ENCODE data around the gene ZG16. TPM values are rescaled to one million over a fixed set of nuclear protein-coding genes. Genes with fewer than 3 reads are reported as not detected.
"Not testable (repeated sequence)": the region's sequence is repeated elsewhere in the genome, so short reads cannot be mapped to it uniquely, and the experiment has no call there.

Gene ZG16
- total RNA-seq, 2 experiments from 2014 or later: not detected

- Mint-ChIP-seq H3K4me3 (no peak overlapping the region), H3K4me1 (ENCODE audit: low read depth) (peaks cover 38% of the 10 kb centered on the region), H3K27me3 (ENCODE audit: low read depth) (no peaks in the 10 kb centered on the region), H3K36me3 (ENCODE audit: low read depth) (no peaks in the 10 kb centered on the region), H3K27ac (no peak overlapping the region), H3K9me3 (no peaks in the 10 kb centered on the region)
- CTCF ChIA-PET: interaction anchor here (0.6 to 1.2 kb wide), 7 partner anchors 13 to 1572 kb away, joined by 3 to 4 read pairs (median 3); no protein-coding TSS in a partner anchor
- DNase-seq: no peak
- intact Hi-C loops (cut with micrococcal nuclease): no loop called here
Measured at GRCh38 chr16:29756654-29757053, 21.4 kb upstream of the ZG16 start.

- intact Hi-C loops (cut with micrococcal nuclease); DNase-seq; H3K4me3 Mint-ChIP-seq; H3K27ac Mint-ChIP-seq; H3K9me3 Mint-ChIP-seq; H3K36me3 Mint-ChIP-seq (ENCODE audit: low read depth); H3K27me3 Mint-ChIP-seq (ENCODE audit: low read depth): not testable (repeated sequence)
- H3K4me1 Mint-ChIP-seq (ENCODE audit: low read depth): peaks cover 38% of the 10 kb centered on the region
- CTCF ChIA-PET: interaction anchor here (0.6 to 1.2 kb wide), 5 partner anchors 18 to 1573 kb away, joined by 3 to 4 read pairs (median 3); no protein-coding TSS in a partner anchor
Measured at GRCh38 chr16:29757086-29757485, 21.0 kb upstream of the ZG16 start.

- CTCF ChIA-PET: interaction anchor here (0.6 to 1.1 kb wide), 3 partner anchors 26 to 813 kb away, joined by 3 to 4 read pairs (median 3); no protein-coding TSS in a partner anchor
- no peaks in the 10 kb centered on the region for H3K36me3 Mint-ChIP-seq (ENCODE audit: low read depth)
- no peak overlapping the region for H3K4me3 Mint-ChIP-seq
Measured at GRCh38 chr16:29757950-29758466, 20.0 kb upstream of the ZG16 start.

GRCh38 chr16:29760567-29761279 lies 17.3 kb upstream of the ZG16 start:
- Mint-ChIP-seq H3K4me1 (ENCODE audit: low read depth) (peaks cover 28% of the 10 kb centered on the region), H3K9me3 (no peaks in the 10 kb centered on the region), H3K27ac (peak overlapping the region; percentile 54), H3K36me3 (ENCODE audit: low read depth) (no peaks in the 10 kb centered on the region), H3K27me3 (ENCODE audit: low read depth) (no peaks in the 10 kb centered on the region), H3K4me3 (no peak overlapping the region)
- CTCF ChIA-PET: no interaction called here
- intact Hi-C loops (cut with micrococcal nuclease): no loop called here
- no peak for DNase-seq

More at GRCh38 chr16:29757950-29758466, 20.0 kb upstream of the ZG16 start:
- Mint-ChIP-seq H3K4me1 (ENCODE audit: low read depth) (peaks cover 38% of the 10 kb centered on the region), H3K27me3 (ENCODE audit: low read depth) (no peaks in the 10 kb centered on the region), H3K27ac (no peak overlapping the region), H3K9me3 (no peaks in the 10 kb centered on the region)
- no peak for DNase-seq
- intact Hi-C loops (cut with micrococcal nuclease): no loop called here

- H3K9me3 Mint-ChIP-seq; H3K27ac Mint-ChIP-seq; H3K27me3 Mint-ChIP-seq (ENCODE audit: low read depth); CTCF ChIA-PET; H3K36me3 Mint-ChIP-seq (ENCODE audit: low read depth); DNase-seq; intact Hi-C loops (cut with micrococcal nuclease); H3K4me3 Mint-ChIP-seq: not testable (repeated sequence)
- peaks cover 24% of the 10 kb centered on the region for H3K4me1 Mint-ChIP-seq (ENCODE audit: low read depth)
Measured at GRCh38 chr16:29761280-29761651, 16.8 kb upstream of the ZG16 start.

GRCh38 chr16:29761882-29762281 lies 16.2 kb upstream of the ZG16 start:
- no peak overlapping the region for H3K27ac Mint-ChIP-seq
- H3K27me3 Mint-ChIP-seq (ENCODE audit: low read depth): no peaks in the 10 kb centered on the region
- H3K4me1 Mint-ChIP-seq (ENCODE audit: low read depth): peaks cover 18% of the 10 kb centered on the region
- intact Hi-C loops (cut with micrococcal nuclease): no loop called here
- H3K9me3 Mint-ChIP-seq: no peaks in the 10 kb centered on the region
- DNase-seq: no peak
- CTCF ChIA-PET: no interaction called here
- H3K36me3 Mint-ChIP-seq (ENCODE audit: low read depth): no peaks in the 10 kb centered on the region
- no peak overlapping the region for H3K4me3 Mint-ChIP-seq

- Mint-ChIP-seq H3K4me1 (ENCODE audit: low read depth) (peaks cover 8% of the 10 kb centered on the region), H3K27me3 (ENCODE audit: low read depth) (no peaks in the 10 kb centered on the region), H3K36me3 (ENCODE audit: low read depth) (no peaks in the 10 kb centered on the region), H3K4me3 (no peak overlapping the region), H3K27ac (no peak overlapping the region), H3K9me3 (no peaks in the 10 kb centered on the region)
- intact Hi-C loops (cut with micrococcal nuclease): no loop called here
- no peak for DNase-seq
- CTCF ChIA-PET: no interaction called here
Measured at GRCh38 chr16:29763326-29763725, 14.7 kb upstream of the ZG16 start.

GRCh38 chr16:29765167-29766032 lies 12.7 kb upstream of the ZG16 start:
- Mint-ChIP-seq H3K27ac (no peak overlapping the region), H3K4me3 (no peak overlapping the region), H3K9me3 (no peaks in the 10 kb centered on the region), H3K36me3 (ENCODE audit: low read depth) (no peaks in the 10 kb centered on the region), H3K4me1 (ENCODE audit: low read depth) (peaks cover 6% of the 10 kb centered on the region), H3K27me3 (ENCODE audit: low read depth) (no peaks in the 10 kb centered on the region)
- no peak for DNase-seq
- intact Hi-C loops (cut with micrococcal nuclease): no loop called here
- CTCF ChIA-PET: interaction anchor here (0.9 kb wide), 1 partner anchor 65 kb away, joined by 3 read pairs; no protein-coding TSS in a partner anchor

GRCh38 chr16:29766571-29766970 lies 11.5 kb upstream of the ZG16 start:
- CTCF ChIA-PET: interaction anchor here (1.0 kb wide), 1 partner anchor 37 kb away, joined by 3 read pairs; no protein-coding TSS in a partner anchor
- Mint-ChIP-seq H3K4me1 (ENCODE audit: low read depth) (peaks cover 3% of the 10 kb centered on the region), H3K27me3 (ENCODE audit: low read depth) (no peaks in the 10 kb centered on the region), H3K36me3 (ENCODE audit: low read depth) (no peaks in the 10 kb centered on the region), H3K9me3 (no peaks in the 10 kb centered on the region), H3K27ac (no peak overlapping the region), H3K4me3 (no peak overlapping the region)
- intact Hi-C loops (cut with micrococcal nuclease): no loop called here
- no peak for DNase-seq

GRCh38 chr16:29767062-29767461 lies 11.0 kb upstream of the ZG16 start:
- no peaks in the 10 kb centered on the region for H3K36me3 Mint-ChIP-seq (ENCODE audit: low read depth)
- no peak overlapping the region for H3K4me3 Mint-ChIP-seq
- intact Hi-C loops (cut with micrococcal nuclease): no loop called here
- DNase-seq: no peak
- peaks cover 4% of the 10 kb centered on the region for H3K4me1 Mint-ChIP-seq (ENCODE audit: low read depth)
- CTCF ChIA-PET: interaction anchor here (1.0 kb wide), 1 partner anchor 37 kb away, joined by 3 read pairs; no protein-coding TSS in a partner anchor
- H3K9me3 Mint-ChIP-seq: no peaks in the 10 kb centered on the region
- H3K27ac Mint-ChIP-seq: no peak overlapping the region
- H3K27me3 Mint-ChIP-seq (ENCODE audit: low read depth): no peaks in the 10 kb centered on the region

- CTCF ChIA-PET: interaction anchor here (0.8 to 2.7 kb wide), 3 partner anchors 13 to 21 kb away, joined by 3 to 7 read pairs (median 3); partner anchors contain the start of gene KIF22
- DNase-seq: no peak
- Mint-ChIP-seq H3K36me3 (ENCODE audit: low read depth) (no peaks in the 10 kb centered on the region), H3K4me1 (ENCODE audit: low read depth) (peaks cover 4% of the 10 kb centered on the region), H3K4me3 (no peak overlapping the region), H3K27ac (no peak overlapping the region), H3K9me3 (no peaks in the 10 kb centered on the region), H3K27me3 (ENCODE audit: low read depth) (no peaks in the 10 kb centered on the region)
- intact Hi-C loops (cut with micrococcal nuclease): no loop called here
Measured at GRCh38 chr16:29769507-29769906, 8.5 kb upstream of the ZG16 start.

GRCh38 chr16:29770250-29770929 lies 7.7 kb upstream of the ZG16 start:
- no peak for DNase-seq
- Mint-ChIP-seq H3K4me1 (ENCODE audit: low read depth) (peaks cover 4% of the 10 kb centered on the region), H3K27me3 (ENCODE audit: low read depth) (no peaks in the 10 kb centered on the region), H3K4me3 (no peak overlapping the region), H3K9me3 (no peaks in the 10 kb centered on the region), H3K36me3 (ENCODE audit: low read depth) (no peaks in the 10 kb centered on the region), H3K27ac (no peak overlapping the region)
- intact Hi-C loops (cut with micrococcal nuclease): no loop called here
- CTCF ChIA-PET: interaction anchor here (1.1 to 2.7 kb wide), 2 partner anchors 16 to 20 kb away, joined by 3 to 7 read pairs; partner anchors contain the start of gene KIF22
